IMR-90 (cell line): ENCODE results near the gene GP1BA. TPM values are rescaled to one million over a fixed set of nuclear protein-coding genes. Genes with fewer than 3 reads are reported as not detected.

Experiments
- ATAC-seq: fragments of 200-7000 bp; cut with Tn5 transposase; 2 replicates; pipeline ENCODE4 v1.9.1; 2020; ENCODE audit warnings: low read depth, mild to moderate bottlenecking, moderate library complexity
- BruUV-seq: library from RNA; stranded (reverse); fragments of 400-500 nt; replicated peaks from 2 replicates; lab custom pipeline; 2021; lab: Mats Ljungman, UMichigan
- CTCF ChIA-PET: fragments of 300-600 bp; formaldehyde crosslinking; extraction: SDS; loops from one replicate; lab custom pipeline; 2021; ENCODE audit warnings: antibody characterized with exemption; lab: Yijun Ruan, JAX
- POLR2A ChIA-PET: fragments of 300-600 bp; sonication (Branson Sonifier 250); formaldehyde crosslinking; loops from one replicate; lab custom pipeline; 2022; ENCODE audit warnings: antibody characterized with exemption; ENCODE audit not compliant: unreplicated experiment; lab: Charles Lee
- DNase-seq: peaks from one replicate; pipeline ENCODE4 v3.0.0; 2013
- H2AFZ ChIP-seq: replicated peaks from 2 replicates; pipeline ENCODE3; 2013; ENCODE audit warnings: low read length, mild to moderate bottlenecking; ENCODE audit not compliant: poor library complexity
- H2AK5ac ChIP-seq: 2 replicates; pipeline ENCODE4 v1.6.1; 2013; ENCODE audit warnings: low read depth, low read length, inconsistent platforms
- H2AK9ac ChIP-seq: replicated peaks from 2 replicates; pipeline ENCODE3; 2013; ENCODE audit warnings: mild to moderate bottlenecking, low read depth, low read length, moderate library complexity; ENCODE audit not compliant: poor library complexity
- H2BK120ac ChIP-seq: 2 replicates; pipeline ENCODE4 v1.6.1; 2013; ENCODE audit warnings: low read depth, low read length, inconsistent platforms
- H2BK15ac ChIP-seq: 3 replicates; pipeline ENCODE4 v1.6.1; 2013; ENCODE audit warnings: low read depth, low read length, inconsistent platforms
- H2BK20ac ChIP-seq: 2 replicates; pipeline ENCODE4 v1.6.1; 2013; ENCODE audit warnings: low read depth, mild to moderate bottlenecking, inconsistent platforms, low read length, moderate library complexity
- H2BK5ac ChIP-seq: 2 replicates; pipeline ENCODE4 v1.6.1; 2013; ENCODE audit warnings: mild to moderate bottlenecking, low read depth, low read length, inconsistent platforms; ENCODE audit not compliant: poor library complexity, severe bottlenecking
- H3K14ac ChIP-seq: replicated peaks from 2 replicates; pipeline ENCODE4 v1.6.1; 2013; ENCODE audit warnings: low read depth, low read length, inconsistent platforms
- H3K18ac ChIP-seq: 2 replicates; pipeline ENCODE4 v1.6.1; 2013; ENCODE audit warnings: low read depth, low read length, control low read depth
- H3K23ac ChIP-seq: 2 replicates; pipeline ENCODE4 v1.6.1; 2013; ENCODE audit warnings: low read depth, low read length, inconsistent platforms
- H3K27ac ChIP-seq: 2 replicates; pipeline ENCODE4 v1.5.1; 2013; ENCODE audit warnings: mild to moderate bottlenecking, control low read depth, low read length; ENCODE audit not compliant: insufficient read depth
- H3K27me3 ChIP-seq: 2 replicates; pipeline ENCODE4 v1.6.1; 2013; ENCODE audit warnings: low read length; ENCODE audit not compliant: control insufficient read depth, insufficient read depth
- H3K36me3 ChIP-seq: 2 replicates; pipeline ENCODE4 v1.6.1; 2013; ENCODE audit warnings: low read length, mixed read lengths; ENCODE audit not compliant: control insufficient read depth, insufficient read depth
- H3K4ac ChIP-seq: 2 replicates; pipeline ENCODE4 v1.6.1; 2013; ENCODE audit warnings: low read depth, low read length, inconsistent platforms
- H3K4me1 ChIP-seq: 2 replicates; pipeline ENCODE4 v1.6.1; 2013; ENCODE audit warnings: low read length, mixed read lengths; ENCODE audit not compliant: control insufficient read depth, insufficient read depth
- H3K4me2 ChIP-seq: 2 replicates; pipeline ENCODE4 v1.6.1; 2013; ENCODE audit warnings: low read depth, mild to moderate bottlenecking, control low read depth, low read length, moderate library complexity
- H3K4me3 ChIP-seq: 2 replicates; pipeline ENCODE4 v1.5.1; 2013; ENCODE audit warnings: low read depth, mild to moderate bottlenecking, control low read depth, low read length, moderate library complexity; ENCODE audit not compliant: insufficient read depth
- H3K56ac ChIP-seq: 2 replicates; pipeline ENCODE4 v1.6.1; 2013; ENCODE audit warnings: low read length, inconsistent platforms; ENCODE audit not compliant: insufficient read depth; ENCODE audit errors: extremely low read depth
- H3K79me1 ChIP-seq, 2 experiments: 2 replicates each; pipeline ENCODE4 v1.6.1; 2013; ENCODE audit warnings: low read length in 2 of 2, inconsistent platforms in 1 of 2, low read depth in 1 of 2
- H3K9ac ChIP-seq: 2 replicates; pipeline ENCODE4 v1.6.1; 2013; ENCODE audit warnings: low read depth, low read length, control low read depth
- H3K9me1 ChIP-seq: 2 replicates; pipeline ENCODE4 v1.6.1; 2013; ENCODE audit warnings: low read length, inconsistent platforms; ENCODE audit not compliant: insufficient read depth
- H3K9me3 ChIP-seq: 2 replicates; pipeline ENCODE4 v1.6.1; 2013; ENCODE audit warnings: low read length; ENCODE audit not compliant: control insufficient read depth, insufficient read depth
- H4K20me1 ChIP-seq: 2 replicates; pipeline ENCODE4 v1.6.1; 2013; ENCODE audit warnings: low read length, inconsistent platforms; ENCODE audit not compliant: insufficient read depth
- H4K5ac ChIP-seq: 2 replicates; pipeline ENCODE4 v1.6.1; 2013; ENCODE audit warnings: mild to moderate bottlenecking, low read depth, low read length, control low read depth
- H4K8ac ChIP-seq, 2 experiments: 2 replicates each; pipeline ENCODE4 v1.6.1; 2013; ENCODE audit warnings: low read depth in 2 of 2, low read length in 2 of 2, control low read depth in 1 of 2, inconsistent platforms in 1 of 2
- H4K91ac ChIP-seq: 2 replicates; pipeline ENCODE4 v1.6.1; 2013; ENCODE audit warnings: low read depth, low read length, inconsistent platforms; ENCODE audit not compliant: insufficient read depth
- BHLHE40 ChIP-seq: fragments of 150-350 bp; IDR thresholded peaks from 2 replicates; pipeline ENCODE4 v1.6.1; 2016; ENCODE audit warnings: mild to moderate bottlenecking, low read depth, low read length
- CEBPB ChIP-seq: IDR thresholded peaks from 2 replicates; pipeline ENCODE4 v1.6.1; 2012; ENCODE audit warnings: low read depth, low read length, improper control_type of control experiment
- FOS ChIP-seq: fragments of 150-350 bp; IDR thresholded peaks from 2 replicates; pipeline ENCODE4 v1.6.1; 2016; ENCODE audit warnings: low read depth, low read length
- MAFK ChIP-seq: IDR thresholded peaks from 2 replicates; pipeline ENCODE4 v1.6.1; 2012; ENCODE audit warnings: low read depth, low read length, improper control_type of control experiment
- MAZ ChIP-seq: IDR thresholded peaks from 2 replicates; pipeline ENCODE4 v1.6.1; 2012; ENCODE audit warnings: low read depth, mild to moderate bottlenecking, low read length, improper control_type of control experiment, moderate library complexity, borderline replicate concordance
- MXI1 ChIP-seq: IDR thresholded peaks from 2 replicates; pipeline ENCODE4 v1.6.1; 2012; ENCODE audit warnings: low read depth, mild to moderate bottlenecking, low read length, moderate library complexity, borderline replicate concordance
- NFE2L2 ChIP-seq: fragments of 150-350 bp; IDR thresholded peaks from 2 replicates; pipeline ENCODE4 v1.6.1; 2016; ENCODE audit warnings: low read depth, mild to moderate bottlenecking, low read length
- POLR2A ChIP-seq: IDR thresholded peaks from 2 replicates; pipeline ENCODE4 v1.6.1; 2012; ENCODE audit warnings: mild to moderate bottlenecking, low read depth, low read length
- SMC3 ChIP-seq: fragments of 150-350 bp; IDR thresholded peaks from 2 replicates; pipeline ENCODE4 v1.6.1; 2016; ENCODE audit warnings: low read depth, mild to moderate bottlenecking, antibody characterized with exemption, low read length, moderate library complexity
- WGBS, 2 experiments: methylation state at CpG; one replicate each; pipeline versions ENCODE4 v1.1.5 to v1.1.7; 2013; ENCODE audit warnings: missing lambda C conversion rate in 2 of 2; ENCODE audit not compliant: insufficient read length in 1 of 2; ENCODE audit errors: extremely low coverage in 2 of 2; 5-methylcytosine and 5-hydroxymethylcytosine counted together
- dilution Hi-C: fragments of 300-500 bp; cut with HindIII; formaldehyde crosslinking; loops from one replicate; pipeline ENCODE4 v1.14.3; 2018; ENCODE audit warnings: low sequenced_read_pairs; ENCODE audit not compliant: unreplicated experiment
- in situ Hi-C: fragments of 300-500 bp; cut with MboI; formaldehyde crosslinking; loops from 3 replicates; pipeline ENCODE4 v1.14.3; 2019; ENCODE audit warnings: low sequenced_read_pairs, inconsistent platforms, mixed read lengths
- intact Hi-C: fragments of 100-400 bp; cut with micrococcal nuclease; formaldehyde crosslinking; loops from 2 replicates; pipeline ENCODE4 v1.10.0; 2022
- polyA plus RNA-seq, 3 experiments: library from polyadenylated mRNA; depleted of rRNA; stranded (reverse); fragments of >200 nt; gene quantifications; 2 replicates each; pipeline ENCODE4 v1.2.3, GENCODE V29; 2012; ENCODE audit warnings: low replicate concordance in 1 of 3
- total RNA-seq: library from RNA; depleted of rRNA; stranded (reverse); fragments of >200 nt; gene quantifications from 2 replicates; pipeline ENCODE4 v1.2.3, GENCODE V29; 2012
- TF ChIP-seq, protein P1 (sequence below): fragments of 150-350 bp; IDR thresholded peaks from 2 replicates; pipeline ENCODE4 v1.6.1; 2017; ENCODE audit warnings: mild to moderate bottlenecking, antibody characterized with exemption, low read length, low read depth

The GP1BA gene
- total and polyA plus RNA-seq, 2 of the 4 experiments (the other 2 are of a cell fraction) = not detected

DNA sequence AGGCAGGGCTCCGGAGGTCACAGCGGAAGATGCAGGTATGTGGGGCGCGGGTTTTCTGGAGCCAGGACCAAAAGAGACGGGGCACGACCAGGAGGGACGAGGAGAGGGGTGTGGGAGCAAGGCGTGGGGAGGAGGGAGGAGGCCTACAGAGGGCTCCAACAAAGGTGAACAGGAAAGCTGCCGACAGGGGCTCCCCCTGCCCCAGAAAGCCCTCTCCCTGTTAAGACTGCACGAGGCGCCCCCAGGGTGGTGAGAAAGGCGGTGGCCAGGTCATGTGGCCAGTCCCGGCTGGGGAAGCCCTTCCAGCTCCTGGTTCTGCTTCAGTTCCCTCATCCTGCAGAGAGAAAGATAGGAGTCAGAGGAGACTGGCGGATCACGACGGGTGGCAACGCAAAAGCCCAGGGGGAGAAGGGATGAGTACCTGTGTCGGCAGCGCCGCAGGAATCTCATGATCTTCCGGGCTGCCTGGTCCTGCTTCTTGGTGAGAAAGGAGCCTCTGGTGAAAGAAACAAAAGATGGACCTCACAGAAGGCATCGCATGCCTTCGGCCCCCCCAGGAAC is 36.5 kb downstream of the GP1BA start (continued):
- TF ChIP-seq MAFK = no peak

DNA sequence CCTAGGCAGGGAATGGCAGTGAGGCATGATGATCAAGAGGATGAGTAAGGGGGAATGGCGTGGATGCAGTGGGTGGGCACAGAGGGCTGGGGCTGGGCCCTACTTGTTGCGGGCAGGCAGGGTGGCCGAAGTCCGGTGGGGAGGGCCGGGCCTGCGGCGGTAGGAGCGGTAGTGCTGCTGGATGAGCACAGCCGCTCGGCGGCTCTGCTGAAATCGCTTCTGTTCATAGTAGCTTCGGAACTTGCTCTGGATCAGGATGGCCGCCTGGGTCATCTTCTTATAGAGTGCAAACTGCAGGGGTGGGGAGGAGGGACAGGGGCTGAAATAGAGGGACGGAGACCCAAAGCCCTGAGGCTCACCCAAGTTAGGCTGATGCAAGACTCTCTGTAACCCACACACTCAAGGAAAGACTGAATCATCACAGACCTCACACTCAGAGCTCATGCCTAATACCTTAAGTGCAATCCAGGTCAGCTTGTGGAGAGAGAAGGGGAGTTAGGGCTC is 37.0 kb downstream of the GP1BA start:
- Histone ChIP-seq H3K18ac (peak overlapping the region; percentile 87), H3K4ac (peak overlapping the region; percentile 100), H2AK5ac (peak overlapping the region; percentile 100), H3K27me3 (no peaks in the 10 kb centered on the region), H3K56ac (peak overlapping the region; percentile 99), H3K79me1 (peaks cover 18 to 66% of the 10 kb centered on the region in 2 experiments), H4K8ac (peak overlapping the region; percentile 96 to 97), H2BK5ac (peak overlapping the region; percentile 94), H2BK120ac (peak overlapping the region; percentile 85), H3K27ac (peak overlapping the region; percentile 79), H2BK15ac (peak overlapping the region; percentile 67; the same call in 2 of the 3 replicates), H4K91ac (peak overlapping the region; percentile 99), H3K4me2 (peak overlapping the region; percentile 54), H4K20me1 (peaks cover 3% of the 10 kb centered on the region; the same call in 1 of the 2 replicates), H2AFZ (peak overlapping the region; percentile 91), H3K23ac (peak overlapping the region; percentile 88), H3K9me3 (no peaks in the 10 kb centered on the region), H3K14ac (peak overlapping the region; percentile 83), H2BK20ac (peak overlapping the region; percentile 71), H3K9ac (peak overlapping the region; percentile 99), H3K4me3 (peak overlapping the region; percentile 39), H3K9me1 (peaks cover 21% of the 10 kb centered on the region), H2AK9ac (peak overlapping the region; percentile 100), H3K36me3 (peaks cover 27% of the 10 kb centered on the region), H4K5ac (peak overlapping the region; percentile 56), H3K4me1 (peaks cover 14% of the 10 kb centered on the region)
- ChIA-PET POLR2A (interaction anchor here (1.4 kb wide), 1 partner anchor 10 kb away, joined by 4 read pairs; no protein-coding TSS in a partner anchor), CTCF (no interaction called here)
- in situ Hi-C loops = no loop called here
- dilution Hi-C loops = no loop called here
- intact Hi-C loops = loop anchor here (5.0 kb wide), 1 partner anchor 62 kb away; no protein-coding TSS in a partner anchor
- DNase-seq = peak; percentile 95
- WGBS, 2 experiments = no CpG with 5 or more reads among the region's 15 CpGs
- TF ChIP-seq SMC3 = no peak
- peak; percentile 89 for TF ChIP-seq FOS
- TF ChIP-seq MAZ = no peak; the same call in none of the 2 replicates
- TF ChIP-seq NFE2L2 = no peak
- TF ChIP-seq BHLHE40 = peak; percentile 66
- peak; percentile 77 for TF ChIP-seq POLR2A
- TF ChIP-seq, protein P1, sequence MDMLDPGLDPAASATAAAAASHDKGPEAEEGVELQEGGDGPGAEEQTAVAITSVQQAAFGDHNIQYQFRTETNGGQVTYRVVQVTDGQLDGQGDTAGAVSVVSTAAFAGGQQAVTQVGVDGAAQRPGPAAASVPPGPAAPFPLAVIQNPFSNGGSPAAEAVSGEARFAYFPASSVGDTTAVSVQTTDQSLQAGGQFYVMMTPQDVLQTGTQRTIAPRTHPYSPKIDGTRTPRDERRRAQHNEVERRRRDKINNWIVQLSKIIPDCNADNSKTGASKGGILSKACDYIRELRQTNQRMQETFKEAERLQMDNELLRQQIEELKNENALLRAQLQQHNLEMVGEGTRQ = 0 out of 2 replicates have a peak, but pooled peaks have one; percentile 5
- no peak for TF ChIP-seq MXI1
- no peak for TF ChIP-seq MAFK
- peak; percentile 98 for TF ChIP-seq CEBPB
- BruUV-seq = no TSS peak
- ATAC-seq = peak; percentile 2
